HG03039 (cell line): Measurements from ENCODE around the gene CHCHD3.

Source experiments
- ATAC-seq: cut with Tn5 transposase; IDR thresholded peaks from one replicate; pipeline ENCODE4 v1.9.1; 2021; ENCODE audit warnings: mild to moderate bottlenecking, moderate library complexity; ENCODE audit not compliant: unreplicated experiment

Gene CHCHD3

DNA sequence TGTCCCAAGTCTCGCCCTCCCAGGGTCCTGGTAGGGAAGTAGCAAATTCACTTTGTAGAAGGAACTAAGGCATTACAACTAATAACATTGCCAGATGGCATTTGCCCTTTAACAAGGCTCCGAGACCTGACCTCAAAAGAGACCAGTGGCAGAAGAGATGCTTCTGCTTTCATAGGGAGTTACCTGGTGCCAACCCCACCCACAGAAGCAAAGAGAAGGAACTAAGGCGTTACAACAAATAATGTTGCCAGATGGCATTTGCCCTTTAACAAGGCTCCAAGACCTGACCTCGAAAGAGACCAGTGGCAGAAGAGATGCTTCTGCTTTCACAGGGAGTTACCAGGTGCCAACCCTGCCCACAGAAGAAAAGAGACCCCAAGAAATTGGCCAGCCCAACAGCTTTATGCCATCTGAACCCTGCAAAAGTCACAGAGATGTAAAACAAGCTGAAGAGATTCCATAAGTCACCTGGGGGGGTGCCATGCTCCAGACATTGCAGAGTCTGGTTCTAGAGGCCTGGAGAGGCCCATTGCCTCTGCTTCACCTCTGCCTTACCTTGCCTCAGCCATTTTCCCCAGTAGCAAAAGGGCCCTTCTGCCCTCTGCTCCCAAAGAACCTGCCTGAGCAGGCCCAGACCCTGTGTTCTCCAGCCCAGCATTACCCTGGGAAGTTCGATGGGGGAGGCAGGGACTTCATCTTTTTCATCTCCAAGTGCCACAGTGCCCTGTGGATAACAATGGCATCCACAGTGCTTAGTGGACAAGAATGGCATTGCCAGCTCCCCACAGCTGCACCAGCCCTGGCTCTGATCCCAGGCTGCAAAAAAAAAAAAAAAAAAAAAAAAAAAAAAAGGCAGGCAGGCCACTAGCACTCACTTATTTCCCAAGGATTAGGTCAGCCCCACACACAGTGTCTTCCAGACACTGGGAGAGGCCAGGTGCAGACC lies 326.1 kb downstream of the CHCHD3 start:
- no peak for ATAC-seq

DNA sequence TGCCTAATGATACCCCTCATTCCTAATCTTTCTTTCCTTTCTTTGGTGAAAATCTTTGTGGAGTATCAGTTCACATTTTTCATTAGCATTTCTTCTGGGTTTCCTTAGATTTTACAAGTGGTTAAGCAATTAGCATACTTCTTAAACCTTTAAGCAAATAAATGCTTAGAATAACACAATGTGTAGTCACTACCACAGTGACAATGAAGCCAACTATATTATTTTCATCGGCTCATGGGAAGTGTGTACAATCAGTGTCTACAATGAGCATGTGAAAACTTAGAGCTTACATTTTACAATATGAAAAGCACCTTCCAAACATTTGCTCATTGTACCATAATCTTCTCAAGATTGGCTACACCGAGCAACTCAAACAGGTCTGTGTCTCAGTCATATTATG lies 329.5 kb downstream of the CHCHD3 start:
- no peak for ATAC-seq

- no peak for ATAC-seq
Measured at GRCh38 chr7:132751244-132751647, 330.6 kb downstream of the CHCHD3 start.

DNA sequence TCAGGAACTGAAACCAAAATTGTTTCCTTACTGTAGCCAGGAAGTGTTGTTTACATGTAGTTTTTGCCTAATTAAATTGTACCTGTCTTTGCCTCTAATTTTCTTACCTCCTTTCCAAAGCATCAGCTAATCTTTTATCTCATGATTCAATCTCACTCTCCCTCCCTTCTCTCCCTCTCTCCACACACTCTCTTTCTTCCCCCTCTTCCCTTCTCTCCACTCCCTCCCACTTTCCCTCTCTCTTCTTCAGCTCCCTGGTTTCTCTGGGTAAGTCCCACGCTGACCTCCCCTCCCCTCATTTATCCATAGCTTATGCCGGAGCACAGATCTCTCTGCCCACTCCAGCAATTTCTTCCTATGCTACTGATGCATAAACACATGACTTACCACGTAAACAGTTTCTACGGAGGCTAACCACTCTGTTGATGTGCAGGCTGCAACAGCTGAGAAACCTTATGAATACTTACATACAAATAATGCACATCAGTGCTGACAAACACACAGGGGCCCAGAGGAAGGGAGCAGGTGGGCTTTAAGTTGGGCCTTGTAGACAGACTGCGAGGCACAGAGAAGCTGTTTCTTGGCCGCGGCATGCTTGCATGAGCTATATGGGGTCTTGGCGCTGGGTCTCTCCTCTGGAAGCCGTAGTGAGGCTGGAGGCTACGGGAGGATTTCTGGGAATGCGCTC lies 331.2 kb downstream of the CHCHD3 start:
- ATAC-seq, result no peak

- ATAC-seq, result no peak
Measured at GRCh38 chr7:132750096-132750495, 331.8 kb downstream of the CHCHD3 start.

- no peak for ATAC-seq
Measured at GRCh38 chr7:132745510-132745909, 336.4 kb downstream of the CHCHD3 start.

DNA sequence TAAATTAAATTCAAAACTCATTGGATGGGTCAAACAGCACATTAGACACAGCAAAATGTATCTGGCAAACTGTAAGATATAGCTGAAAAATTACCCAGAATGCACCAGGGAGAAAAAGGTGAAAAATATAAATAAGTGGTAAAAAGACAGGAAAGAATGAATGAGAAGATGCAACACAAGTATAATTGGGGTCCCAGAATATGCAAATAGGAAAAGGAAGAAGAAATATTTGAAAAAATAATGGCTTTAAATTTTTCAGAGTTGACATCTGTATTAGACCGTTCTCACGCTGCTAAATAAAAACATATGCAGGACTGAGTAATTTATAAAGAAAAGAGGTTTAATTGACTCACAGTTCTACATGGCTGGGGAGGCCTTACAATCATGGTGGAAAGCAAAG lies 337.9 kb downstream of the CHCHD3 start:
- no peak for ATAC-seq

GRCh38 chr7:132742189-132742612 lies 339.7 kb downstream of the CHCHD3 start:
- no peak for ATAC-seq

DNA sequence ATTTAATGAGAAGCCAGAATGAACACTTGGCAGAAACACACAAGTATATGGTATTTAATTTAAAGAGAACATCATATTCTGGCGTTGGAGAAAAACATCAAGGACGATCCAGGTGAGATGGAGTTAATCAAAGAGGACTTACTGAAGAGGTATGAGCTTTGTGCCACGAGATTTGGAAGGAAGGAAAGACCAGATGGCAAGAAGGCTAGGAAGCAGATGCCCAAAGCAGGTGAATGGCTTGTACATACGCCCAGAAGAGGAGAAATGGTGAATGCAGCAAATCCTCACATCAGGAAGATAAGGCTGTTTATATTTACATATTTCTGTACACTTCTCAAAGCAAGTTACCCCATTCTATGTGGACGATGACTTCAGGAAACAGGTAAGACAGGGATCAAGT lies 341.7 kb downstream of the CHCHD3 start:
- no peak for ATAC-seq

GRCh38 chr7:132739271-132739955 lies 342.5 kb downstream of the CHCHD3 start:
- no peak for ATAC-seq

DNA sequence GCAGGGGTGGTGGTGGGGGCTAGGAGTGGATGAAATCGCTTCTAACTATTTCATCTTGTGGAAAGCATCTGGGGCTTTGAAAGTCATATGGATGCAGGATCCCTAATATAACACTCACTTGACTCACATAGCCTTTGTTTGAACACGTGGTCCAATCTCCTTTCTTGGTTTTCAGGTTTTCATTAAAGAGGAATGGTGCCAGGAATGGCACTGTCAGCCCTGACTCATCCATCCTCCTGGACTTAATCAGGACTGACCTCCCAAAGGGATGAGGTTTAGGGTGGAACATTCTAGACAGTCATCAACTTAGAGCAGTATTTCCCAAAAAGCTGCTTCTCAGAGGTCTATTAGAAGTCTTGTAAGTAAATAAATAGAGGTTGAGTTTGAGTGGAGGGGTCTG lies 343.6 kb downstream of the CHCHD3 start:
- no peak for ATAC-seq

GRCh38 chr7:132735476-132735875 lies 346.4 kb downstream of the CHCHD3 start:
- no peak for ATAC-seq
